Esophagus squamous epithelium (tissue), 5 donors: Measurements from ENCODE around the gene CENPT. TPM values are rescaled to one million over a fixed set of nuclear protein-coding genes. Genes with fewer than 3 reads are reported as not detected.

ENCODE experiments used
- DNase-seq: peaks from one replicate; lab custom pipeline; 2025; lab: John Stamatoyannopoulos, UW
- H3K27ac ChIP-seq, 4 donors: fragments of 200-600 bp; sonication (generic); one replicate each; pipeline ENCODE4 v1.5.1; 2016 to 2019; ENCODE audit warnings: mild to moderate bottlenecking in 1 of 4
- H3K27me3 ChIP-seq, 4 donors: fragments of 200-600 bp; sonication (generic); 1 replicate in 3 of 4; 2 replicates in 1 of 4; pipeline versions ENCODE4 v1.5.1 to v1.6.0; 2017 to 2021; ENCODE audit warnings: antibody characterized with exemption in 1 of 4
- H3K36me3 ChIP-seq, 3 donors: fragments of 200-600 bp; sonication (generic); one replicate each; pipeline ENCODE4 v1.5.1; 2016 to 2019
- H3K4me1 ChIP-seq, 3 donors: fragments of 200-600 bp; sonication (generic); one replicate each; pipeline ENCODE4 v1.5.1; 2017 to 2019
- H3K4me3 ChIP-seq, 4 donors: fragments of 200-600 bp; sonication (generic); 1 replicate in 3 of 4; 2 replicates in 1 of 4; pipeline ENCODE4 v1.5.1; 2016 to 2019; ENCODE audit warnings: mild to moderate bottlenecking in 2 of 4, moderate library complexity in 1 of 4
- H3K9me3 ChIP-seq, 3 donors: fragments of 200-600 bp; sonication (generic); one replicate each; pipeline ENCODE4 v1.5.1; 2016 to 2019
- POLR2A ChIP-seq, 4 donors: fragments of 450-650 bp; IDR thresholded peaks; one replicate each; pipeline ENCODE4 v1.6.1; 2017; ENCODE audit warnings: antibody characterized with exemption in 4 of 4, mild to moderate bottlenecking in 4 of 4, moderate library complexity in 3 of 4
- WGBS, 2 donors: methylation state at CpG; one replicate each; pipeline ENCODE4 v1.1.5; 2018; 5-methylcytosine and 5-hydroxymethylcytosine counted together
- intact Hi-C: fragments of 100-400 bp; cut with DNase I; formaldehyde crosslinking; loops from one replicate; pipeline ENCODE4 v1.15.0; 2022
- total RNA-seq, 4 donors: library from RNA; depleted of rRNA; stranded (reverse); fragments of >200 nt; gene quantifications; one replicate each; pipeline ENCODE4 v1.1.0, GENCODE V29; 2016
- TF ChIP-seq, protein P1 (sequence below), 6 experiments: fragments of 450-650 bp in 4 of 6; fragments of 200-600 bp in 2 of 6; sonication (generic) in 2 of 6; IDR thresholded peaks; one replicate each; pipeline ENCODE4 v1.5.1; 2016 to 2019; ENCODE audit warnings: antibody characterized with exemption in 6 of 6, mild to moderate bottlenecking in 4 of 6, moderate library complexity in 4 of 6
- donor health status: DM: yes; HTN: yes; CAD: no.

The CENPT gene, protein sequence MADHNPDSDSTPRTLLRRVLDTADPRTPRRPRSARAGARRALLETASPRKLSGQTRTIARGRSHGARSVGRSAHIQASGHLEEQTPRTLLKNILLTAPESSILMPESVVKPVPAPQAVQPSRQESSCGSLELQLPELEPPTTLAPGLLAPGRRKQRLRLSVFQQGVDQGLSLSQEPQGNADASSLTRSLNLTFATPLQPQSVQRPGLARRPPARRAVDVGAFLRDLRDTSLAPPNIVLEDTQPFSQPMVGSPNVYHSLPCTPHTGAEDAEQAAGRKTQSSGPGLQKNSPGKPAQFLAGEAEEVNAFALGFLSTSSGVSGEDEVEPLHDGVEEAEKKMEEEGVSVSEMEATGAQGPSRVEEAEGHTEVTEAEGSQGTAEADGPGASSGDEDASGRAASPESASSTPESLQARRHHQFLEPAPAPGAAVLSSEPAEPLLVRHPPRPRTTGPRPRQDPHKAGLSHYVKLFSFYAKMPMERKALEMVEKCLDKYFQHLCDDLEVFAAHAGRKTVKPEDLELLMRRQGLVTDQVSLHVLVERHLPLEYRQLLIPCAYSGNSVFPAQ
- total RNA-seq = 10 to 100 TPM; 12.3 to 42.7 (median 19.6) TPM

DNA sequence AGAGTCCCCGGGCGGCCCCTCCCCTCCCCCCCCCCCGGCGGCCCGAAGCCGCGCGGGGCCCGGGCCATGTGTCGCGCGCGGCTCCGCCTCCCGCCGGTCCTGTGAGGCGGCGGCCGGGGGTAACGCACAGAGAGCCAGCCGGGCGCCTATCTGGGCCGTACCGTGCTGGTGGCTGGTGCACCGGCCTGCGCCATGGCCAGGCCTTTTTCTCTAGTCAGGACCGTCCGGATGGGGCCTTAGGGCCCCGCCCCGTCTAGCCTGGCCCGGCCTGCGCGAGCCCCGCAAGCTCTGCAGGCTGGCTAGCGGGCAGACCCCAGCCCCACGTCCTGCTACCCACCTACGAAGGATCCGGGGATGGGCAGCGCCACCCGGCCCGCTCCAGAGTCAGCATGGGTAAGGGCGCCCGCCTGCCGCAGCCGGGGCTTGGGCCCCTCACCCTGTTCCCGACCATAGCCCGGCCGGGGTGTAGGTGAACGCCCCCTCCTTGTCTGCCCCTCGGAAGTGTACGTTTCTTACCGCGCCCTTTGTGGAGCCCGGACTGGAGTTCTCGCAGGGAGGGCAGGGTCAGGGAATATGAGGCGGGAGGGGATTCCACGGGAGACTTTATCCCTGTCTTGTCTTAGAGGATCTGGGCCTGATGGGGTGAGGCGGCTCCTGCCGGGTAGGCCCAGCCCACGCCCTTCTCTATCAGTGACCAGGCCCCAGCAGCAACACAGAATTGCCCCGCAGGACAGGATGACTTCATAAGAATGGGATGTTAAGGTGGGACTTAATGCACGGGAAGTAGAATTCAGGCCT lies at the start of gene CENPT:
CENPT (minus strand) TSS at position 630 of the 798 bp plus-strand sequence. CDS start 13,834 bp downstream, outside the sequence.
- Histone ChIP-seq H3K27ac (peak within 1 kb of the TSS; percentile 90 to 100 (median 98)), H3K27me3 (no peaks in the 10 kb centered on the region), H3K4me3 (peak within 1 kb of the TSS; percentile 86 to 94 (median 91)), H3K4me1 (peaks cover 41 to 85% (median 44%) of the 10 kb centered on the region in 3 donors), H3K36me3 (no peaks in the 10 kb centered on the region), H3K9me3 (no peaks in the 10 kb centered on the region)
- TF ChIP-seq POLR2A (IDR thresholded peaks at IDR 0.05) = peak in 1 of 4 donors; percentile 6
- TF ChIP-seq, protein P1, sequence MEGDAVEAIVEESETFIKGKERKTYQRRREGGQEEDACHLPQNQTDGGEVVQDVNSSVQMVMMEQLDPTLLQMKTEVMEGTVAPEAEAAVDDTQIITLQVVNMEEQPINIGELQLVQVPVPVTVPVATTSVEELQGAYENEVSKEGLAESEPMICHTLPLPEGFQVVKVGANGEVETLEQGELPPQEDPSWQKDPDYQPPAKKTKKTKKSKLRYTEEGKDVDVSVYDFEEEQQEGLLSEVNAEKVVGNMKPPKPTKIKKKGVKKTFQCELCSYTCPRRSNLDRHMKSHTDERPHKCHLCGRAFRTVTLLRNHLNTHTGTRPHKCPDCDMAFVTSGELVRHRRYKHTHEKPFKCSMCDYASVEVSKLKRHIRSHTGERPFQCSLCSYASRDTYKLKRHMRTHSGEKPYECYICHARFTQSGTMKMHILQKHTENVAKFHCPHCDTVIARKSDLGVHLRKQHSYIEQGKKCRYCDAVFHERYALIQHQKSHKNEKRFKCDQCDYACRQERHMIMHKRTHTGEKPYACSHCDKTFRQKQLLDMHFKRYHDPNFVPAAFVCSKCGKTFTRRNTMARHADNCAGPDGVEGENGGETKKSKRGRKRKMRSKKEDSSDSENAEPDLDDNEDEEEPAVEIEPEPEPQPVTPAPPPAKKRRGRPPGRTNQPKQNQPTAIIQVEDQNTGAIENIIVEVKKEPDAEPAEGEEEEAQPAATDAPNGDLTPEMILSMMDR (IDR thresholded peaks at IDR 0.05) = peak in 3 of 6 experiments; percentile 2 to 19 (median 12)
- 0% methylated on average over 2 of the region's 62 CpGs; no CpG with 5 or more reads in 1 of the 2 donors for WGBS, 2 donors
- DNase-seq = no peak
- intact Hi-C loops = no loop called here

GRCh38 chr16:67897231-67897630 lies 49.7 kb upstream of the CENPT start:
- Histone ChIP-seq H3K4me3 (no peak overlapping the region), H3K27ac (peak overlapping the region in 2 of 4 donors; percentile 47 to 62), H3K9me3 (no peaks in the 10 kb centered on the region), H3K36me3 (peaks cover 0 to 16% (median 0%) of the 10 kb centered on the region in 3 donors), H3K4me1 (peaks cover 25 to 63% (median 48%) of the 10 kb centered on the region in 3 donors), H3K27me3 (no peaks in the 10 kb centered on the region)
- DNase-seq = no peak
- WGBS, 2 donors = 63 to 78% methylated on average over 3 of the region's 3 CpGs
- no peak for TF ChIP-seq POLR2A (IDR thresholded peaks at IDR 0.05)
- TF ChIP-seq, protein P1 (IDR thresholded peaks at IDR 0.05) = no peak
- intact Hi-C loops = no loop called here

GRCh38 chr16:67893743-67894399 lies 46.4 kb upstream of the CENPT start:
- Histone ChIP-seq H3K4me1 (peaks cover 25 to 63% (median 50%) of the 10 kb centered on the region in 3 donors), H3K27ac (peak overlapping the region; percentile 93 to 99 (median 98)), H3K4me3 (peak overlapping the region; percentile 76 to 99 (median 95)), H3K36me3 (no peaks in the 10 kb centered on the region), H3K27me3 (no peaks in the 10 kb centered on the region), H3K9me3 (no peaks in the 10 kb centered on the region)
- DNase-seq = no peak
- TF ChIP-seq, protein P1 (IDR thresholded peaks at IDR 0.05) = no peak
- TF ChIP-seq POLR2A (IDR thresholded peaks at IDR 0.05) = no peak
- 21% methylated on average over 10 to 11 of the region's 14 CpGs for WGBS, 2 donors
- intact Hi-C loops = no loop called here

DNA sequence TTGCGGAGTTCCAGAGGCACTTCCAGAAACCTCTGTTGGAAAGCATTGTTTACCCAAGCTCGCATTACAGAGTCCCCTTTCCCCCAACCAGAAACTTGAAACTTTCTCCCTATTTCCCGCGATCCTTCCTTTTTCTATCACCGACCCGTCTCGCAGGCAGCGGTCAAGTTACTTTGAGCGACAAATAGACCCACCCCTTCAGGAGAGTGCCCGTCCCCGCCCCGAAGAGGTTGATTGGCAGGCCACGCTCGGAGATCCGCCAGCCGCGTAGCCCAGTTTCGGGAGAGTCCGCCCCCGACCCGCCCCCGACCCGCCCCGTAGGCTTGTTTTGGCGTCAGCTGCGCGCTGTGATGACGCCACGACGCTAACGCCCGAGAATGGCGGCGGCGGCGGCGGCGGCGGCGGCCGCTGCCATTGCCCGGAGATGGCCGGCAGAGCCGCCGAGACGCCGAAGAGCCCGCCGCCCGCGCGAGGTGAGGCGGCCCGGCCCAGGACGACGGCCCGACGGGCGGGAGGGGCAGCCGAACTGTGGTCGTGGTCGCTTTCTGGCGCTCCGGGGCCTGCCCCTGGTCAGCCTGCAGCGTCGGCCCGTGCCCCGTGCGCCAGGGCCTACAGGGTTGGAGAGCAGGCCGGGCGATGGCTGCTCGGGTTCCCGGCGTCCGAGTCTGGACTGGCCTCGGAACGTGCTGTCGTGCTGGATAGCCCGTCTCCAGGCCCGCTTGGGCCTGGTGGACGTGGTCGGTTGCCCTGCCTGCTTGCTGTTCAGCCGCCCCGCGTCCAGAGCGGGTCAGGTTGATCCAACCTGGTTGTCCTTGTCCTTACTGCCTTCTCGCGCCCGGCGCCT lies 45.6 kb upstream of the CENPT start, which contains the start of gene PSKH1:
PSKH1 (plus strand) TSS at position 356 of the 844 bp plus-strand sequence. CDS start 15,496 bp downstream, outside the sequence.
- Histone ChIP-seq H3K36me3 (no peaks in the 10 kb centered on the region), H3K27me3 (no peaks in the 10 kb centered on the region), H3K27ac (peak within 1 kb of the TSS; percentile 93 to 99 (median 98)), H3K4me1 (peaks cover 25 to 56% (median 47%) of the 10 kb centered on the region in 3 donors), H3K9me3 (no peaks in the 10 kb centered on the region), H3K4me3 (peak within 1 kb of the TSS; percentile 76 to 99 (median 95))
- intact Hi-C loops = no loop called here
- DNase-seq = peak; percentile 80
- peak in 3 of 4 donors; percentile 58 to 90 (median 82) for TF ChIP-seq POLR2A (IDR thresholded peaks at IDR 0.05)
- TF ChIP-seq, protein P1 (IDR thresholded peaks at IDR 0.05) = no peak
- 0 to 2% methylated on average over 10 to 13 of the region's 90 CpGs for WGBS, 2 donors
